GM19397 (cell line): Measurements from ENCODE around the gene CARD11.
"Not testable (repeated sequence)": the region's sequence is repeated elsewhere in the genome, so short reads cannot be mapped to it uniquely, and the experiment has no call there.

Experiments used
- ATAC-seq: cut with Tn5 transposase; IDR thresholded peaks from one replicate; pipeline ENCODE4 v1.9.1; 2021; ENCODE audit warnings: mild to moderate bottlenecking, moderate library complexity; ENCODE audit not compliant: unreplicated experiment

CARD11 gene

DNA sequence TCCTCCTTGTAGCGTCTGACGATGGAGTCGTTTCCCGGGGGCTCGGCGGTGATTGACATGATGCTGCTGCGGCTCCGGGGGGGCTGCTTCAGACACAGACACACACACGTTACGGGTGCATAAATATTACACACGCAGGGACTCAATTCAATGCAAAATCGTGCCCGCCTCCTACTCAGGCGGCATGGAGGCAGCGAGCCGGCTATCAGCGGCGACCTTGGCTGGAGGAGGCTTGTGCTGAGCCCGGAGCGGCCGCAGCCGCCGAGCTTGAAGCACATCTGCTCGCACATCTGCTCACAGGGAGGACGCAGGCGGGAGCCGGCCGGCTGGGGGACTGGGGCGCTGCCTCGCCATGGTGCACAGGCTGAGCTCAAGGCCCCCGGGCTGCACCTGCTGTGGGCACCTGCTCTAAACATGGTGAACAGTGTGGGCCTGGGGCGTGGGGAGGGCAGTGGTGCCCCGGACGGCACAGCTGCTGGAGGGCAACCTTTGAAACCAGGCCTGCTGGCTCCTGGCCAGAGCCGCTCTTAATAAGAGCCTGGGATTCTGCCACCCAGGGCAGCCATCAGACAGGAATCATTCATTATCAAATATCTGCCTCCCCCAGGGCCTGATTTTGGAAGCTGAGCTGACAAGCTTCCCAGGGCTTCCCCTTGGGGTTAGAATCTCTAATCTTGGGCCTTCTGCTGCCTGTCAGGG, 114.9 kb downstream of the CARD11 start:
- no peak for ATAC-seq

- no peak for ATAC-seq
These were observed 115.4 kb downstream of the CARD11 start for GRCh38 chr7:2928256-2928612.

DNA sequence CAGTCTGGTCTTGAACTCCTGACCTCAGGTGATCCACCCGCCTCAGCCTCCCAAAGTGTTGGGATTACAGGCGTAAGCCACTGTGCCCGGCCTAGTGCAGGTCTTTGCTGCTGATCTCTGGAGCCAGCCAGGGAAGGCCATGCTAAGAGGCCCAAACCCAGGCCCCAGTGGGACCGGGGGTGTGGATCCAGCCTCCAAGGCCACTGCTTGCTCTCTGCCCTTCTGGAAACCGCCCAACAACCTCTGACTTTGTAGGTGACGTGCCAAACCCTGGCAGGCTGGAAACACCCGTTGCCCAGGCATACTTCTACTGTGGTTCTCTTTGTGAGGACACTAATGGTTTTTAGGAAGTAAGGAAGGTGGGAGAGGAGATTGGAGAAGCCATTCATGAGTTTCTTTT, 116.1 kb downstream of the CARD11 start:
- no peak for ATAC-seq

DNA sequence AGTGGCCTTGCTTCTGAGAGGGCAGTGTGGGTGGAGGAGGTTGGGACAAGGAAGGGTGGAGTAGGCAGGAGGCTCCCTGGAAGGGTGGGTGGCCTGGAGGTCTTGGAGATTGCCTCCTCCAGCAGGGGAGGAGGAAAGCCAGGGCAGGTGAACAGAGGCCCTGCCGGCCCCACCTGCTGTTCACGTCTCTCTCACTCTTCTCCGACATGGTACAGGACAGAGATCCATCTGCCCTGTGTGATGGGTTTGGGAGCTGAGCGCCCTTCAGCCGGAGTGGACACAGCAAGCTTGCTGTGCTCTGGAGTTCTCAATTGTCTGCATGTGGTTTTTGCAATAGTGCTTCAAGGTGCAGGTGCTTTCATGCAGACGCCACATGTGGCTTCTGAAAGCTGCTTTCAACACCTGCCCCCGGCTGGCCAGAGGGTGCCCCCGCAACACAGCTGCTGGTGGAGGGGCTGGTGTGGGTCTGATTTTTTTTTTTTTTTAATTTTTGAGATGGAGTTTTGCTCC, 116.7 kb downstream of the CARD11 start:
- ATAC-seq: no peak

DNA sequence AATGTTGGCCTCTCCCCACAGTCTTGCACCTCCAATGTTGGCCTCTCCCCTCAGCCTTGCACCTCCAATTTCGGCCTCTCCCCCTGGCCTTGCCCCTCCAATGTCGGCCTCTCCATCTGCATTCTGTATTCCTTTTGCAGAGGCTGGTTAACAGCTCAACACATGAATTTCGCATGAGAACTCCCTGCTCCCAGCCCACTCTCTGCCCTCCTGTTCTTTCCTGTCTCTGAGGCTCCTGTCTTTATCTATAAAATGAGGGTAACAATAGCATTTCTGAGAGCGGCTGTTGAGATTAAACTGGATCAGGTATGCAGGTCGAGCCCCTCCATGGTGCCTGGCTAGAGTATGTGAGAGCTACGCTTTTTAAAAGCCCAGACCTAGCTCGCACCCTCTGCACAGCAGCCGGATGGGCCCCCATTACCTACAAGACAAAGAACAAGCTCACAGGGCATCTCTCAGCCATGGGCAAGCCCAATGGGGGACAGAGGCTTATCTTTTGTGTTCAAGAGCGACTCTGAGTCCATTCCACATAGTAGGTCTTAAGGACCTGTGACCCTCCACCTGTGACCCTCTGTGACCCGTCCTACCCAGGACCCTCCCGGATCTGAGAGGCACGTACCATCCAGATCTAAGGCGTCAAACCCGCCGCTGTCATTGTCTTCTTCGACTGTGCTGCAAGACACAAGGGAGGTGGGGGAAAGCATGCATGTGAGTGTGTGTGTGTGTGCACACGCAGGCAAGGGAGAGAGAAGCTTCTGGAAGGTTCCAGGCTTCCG, 117.4 kb downstream of the CARD11 start:
- ATAC-seq: no peak

DNA sequence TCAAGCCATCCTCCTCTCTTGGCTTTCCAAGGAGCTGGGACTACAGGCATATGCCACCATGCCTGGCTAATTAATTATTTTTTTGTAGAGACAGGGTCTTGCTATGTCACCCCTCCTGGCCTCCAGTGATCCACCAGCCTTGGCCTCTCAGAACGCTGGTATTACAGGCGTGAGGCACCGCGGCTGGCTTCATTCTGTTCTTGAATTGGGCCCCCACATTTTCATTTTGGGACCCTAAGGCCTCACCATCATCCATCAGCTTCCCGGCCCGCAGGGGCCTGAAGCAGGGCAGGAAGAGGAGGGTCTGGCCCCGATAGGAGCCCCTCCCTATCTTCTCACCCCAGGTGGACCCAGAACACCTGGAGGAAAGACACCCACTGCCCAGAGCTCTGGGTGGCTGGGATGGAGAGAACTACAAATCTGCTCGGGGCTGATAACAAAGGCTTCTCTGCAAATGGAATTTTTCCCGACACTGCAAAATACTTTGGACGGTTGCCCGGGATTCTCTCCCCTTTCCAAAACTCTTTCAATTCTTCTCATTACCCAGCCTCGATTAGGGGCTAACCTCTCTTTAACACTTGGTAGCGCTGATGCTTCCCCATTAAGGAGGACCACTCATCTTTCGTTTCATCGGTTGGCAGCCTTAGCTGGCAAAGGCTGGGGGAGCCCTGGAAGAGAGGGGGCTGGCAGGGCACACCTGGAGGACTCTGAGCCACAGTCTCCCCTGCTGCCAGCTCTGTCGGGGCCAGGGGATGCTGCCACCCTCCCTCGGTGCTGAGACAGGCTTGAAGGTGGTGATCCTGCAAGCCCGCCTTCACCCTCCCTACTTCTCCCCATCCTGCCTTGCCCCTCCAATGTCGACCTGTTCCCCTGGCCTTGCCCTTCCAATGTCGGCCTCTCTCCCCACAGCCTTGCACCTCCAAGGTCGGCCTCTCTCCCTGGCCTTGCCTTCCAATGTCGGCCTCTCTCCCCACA, 118.5 kb downstream of the CARD11 start:
- ATAC-seq: no peak

DNA sequence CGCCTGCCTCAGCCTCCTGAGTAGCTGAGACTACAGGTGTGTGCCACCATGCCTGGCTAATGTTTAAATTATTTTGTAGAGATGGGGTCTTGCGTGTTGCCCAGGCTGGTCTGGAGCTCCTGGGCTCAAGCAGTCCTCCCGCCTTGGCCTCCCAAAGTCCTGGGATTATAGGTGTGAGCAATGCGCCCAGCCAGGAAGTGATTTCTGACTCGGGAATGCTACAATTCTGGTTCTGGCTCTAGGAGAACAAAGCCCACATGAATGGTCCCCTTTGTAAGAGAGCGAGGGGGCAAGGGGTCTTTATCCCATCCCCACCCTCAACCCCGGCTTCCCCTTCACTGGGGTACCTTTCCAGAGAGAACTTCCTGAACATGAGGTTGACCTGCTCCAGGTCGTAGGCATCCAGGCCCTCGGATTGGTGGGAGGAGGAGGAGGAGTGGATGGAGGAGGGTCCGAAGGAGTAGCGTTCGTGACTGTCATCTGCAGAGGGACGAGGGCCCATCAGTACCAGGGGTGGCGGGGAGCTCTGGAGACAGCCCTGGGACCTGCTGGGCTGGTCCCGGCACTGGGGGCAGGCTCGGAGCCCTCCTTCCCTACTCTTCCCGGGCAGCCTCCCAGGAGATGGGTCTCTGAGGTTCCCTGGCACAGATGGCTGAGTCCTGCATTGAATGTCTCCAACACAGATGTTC, 119.6 kb downstream of the CARD11 start:
- ATAC-seq: no peak

DNA sequence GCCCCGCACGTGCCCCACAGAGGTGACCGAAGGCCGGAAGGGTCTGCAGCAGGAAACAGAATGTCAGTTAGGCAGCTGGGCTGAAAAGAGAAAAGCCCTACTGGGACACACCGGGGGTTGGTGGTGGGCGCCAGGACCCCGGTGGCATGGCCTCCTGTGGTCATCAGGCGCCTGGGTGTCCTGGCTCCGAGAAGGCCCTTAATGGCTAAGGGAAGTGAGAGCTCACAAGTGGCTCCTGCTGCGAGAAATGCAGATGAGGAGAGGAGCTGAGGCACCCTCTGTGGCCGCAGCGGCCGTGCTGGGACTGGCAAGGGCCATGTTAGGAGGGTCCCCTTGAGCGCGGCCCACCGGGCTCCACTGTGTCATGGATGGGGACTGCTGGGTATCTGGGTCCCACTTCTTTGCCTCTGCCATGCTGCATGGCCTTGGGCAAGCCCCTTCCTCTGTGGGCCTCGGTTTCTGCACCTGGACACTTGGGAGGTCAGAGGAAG, 120.3 kb downstream of the CARD11 start:
- ATAC-seq: no peak

GRCh38 chr7:2922866-2923265, 120.8 kb downstream of the CARD11 start:
- no peak for ATAC-seq

DNA sequence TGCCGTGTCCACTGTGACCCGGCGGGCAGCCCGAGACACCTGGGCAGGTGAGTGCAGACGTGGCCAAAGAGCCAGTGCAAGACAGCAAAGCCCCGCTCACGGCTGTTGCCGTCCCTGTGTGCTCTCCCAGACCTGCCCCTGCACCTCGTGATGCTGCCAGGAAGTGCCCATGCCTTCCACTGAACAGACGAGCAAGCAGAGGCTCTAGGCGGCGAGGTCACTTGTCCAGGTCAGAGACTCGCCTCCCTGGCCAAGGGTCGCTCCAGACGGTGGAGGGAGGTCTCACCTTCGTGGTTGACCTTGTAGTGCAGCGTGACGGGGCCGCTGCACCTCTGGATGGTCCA, 121.3 kb downstream of the CARD11 start:
- ATAC-seq: no peak

- no peak for ATAC-seq
These were observed 121.9 kb downstream of the CARD11 start for GRCh38 chr7:2921653-2922347.

DNA sequence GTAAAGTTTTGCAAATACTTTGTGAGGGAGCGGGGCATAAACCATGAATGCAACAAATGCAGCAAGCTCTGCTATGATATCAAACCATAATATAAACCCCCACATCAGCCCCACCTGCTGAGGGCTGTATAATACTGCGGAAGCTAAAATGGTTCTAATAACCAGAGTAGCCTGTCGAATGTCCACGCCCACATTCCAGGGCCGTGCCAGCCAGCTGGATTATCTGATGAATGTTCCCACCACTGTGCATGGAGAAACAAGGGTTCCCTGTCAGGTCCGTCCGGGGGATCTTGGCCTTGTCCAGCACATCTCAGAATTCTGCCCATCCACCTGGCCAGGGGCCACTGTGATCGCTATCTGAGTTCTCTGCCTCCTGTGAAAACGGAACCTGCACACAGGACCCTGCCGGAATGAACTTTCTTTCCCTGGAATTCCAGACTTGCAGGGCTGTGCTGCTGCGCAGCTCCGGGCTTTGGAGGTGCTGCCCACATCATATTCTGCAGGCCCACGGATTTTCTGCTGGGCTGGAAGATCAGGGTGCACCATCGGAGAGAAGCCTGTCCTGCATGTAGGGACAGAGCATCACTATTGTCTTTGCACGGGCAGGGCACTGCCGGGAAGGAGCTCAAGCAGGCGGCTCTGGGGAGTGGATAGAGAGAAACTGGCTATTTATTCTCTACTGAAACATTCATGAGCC, 122.6 kb downstream of the CARD11 start:
- no peak for ATAC-seq

GRCh38 chr7:2920480-2920879, 123.2 kb downstream of the CARD11 start:
- ATAC-seq: not testable (repeated sequence)

DNA sequence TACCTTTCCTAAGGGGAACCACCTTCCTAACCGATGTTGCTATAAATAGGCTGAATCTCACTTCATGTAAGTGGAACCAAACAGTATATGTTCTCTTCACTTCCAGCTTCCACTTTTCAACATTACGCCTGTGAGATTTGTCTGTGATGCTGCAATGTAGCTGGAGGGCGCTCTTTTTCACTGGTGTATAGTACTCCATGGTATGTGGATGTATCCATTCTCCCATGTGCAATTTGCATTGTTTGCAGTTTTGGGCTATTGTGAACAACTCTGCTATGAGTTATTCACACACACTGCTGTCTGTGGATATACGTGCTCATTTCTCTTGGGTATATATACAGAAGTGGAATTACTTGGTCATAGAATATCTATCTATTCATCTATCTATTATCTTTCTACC, 123.6 kb downstream of the CARD11 start:
- no peak for ATAC-seq

GRCh38 chr7:2919256-2919655, 124.4 kb downstream of the CARD11 start:
- ATAC-seq: no peak

- ATAC-seq: no peak
These were observed 125.3 kb downstream of the CARD11 start for GRCh38 chr7:2918406-2918805.

GRCh38 chr7:2915023-2915422, 128.6 kb downstream of the CARD11 start:
- ATAC-seq: no peak

GRCh38 chr7:2913760-2914387, 129.8 kb downstream of the CARD11 start:
- no peak for ATAC-seq
